Endothelial cell of umbilical vein (primary cell): Measurements from ENCODE around the gene IL36RN. TPM values are rescaled to one million over a fixed set of nuclear protein-coding genes. Genes with fewer than 3 reads are reported as not detected.

ENCODE experiments used
- BruUV-seq: library from RNA; stranded (reverse); fragments of 400-500 nt; replicated peaks from 2 replicates; lab custom pipeline; 2021; lab: Mats Ljungman, UMichigan
- CTCF ChIA-PET: fragments of 300-600, 350-600 bp; sonication (Branson Sonifier 250); formaldehyde crosslinking; loops from one replicate; lab custom pipeline; 2021; ENCODE audit warnings: antibody characterized with exemption, inconsistent platforms; lab: Charles Lee
- POLR2A ChIA-PET: fragments of 300-600, 350-600 bp; sonication (Branson Sonifier 250); formaldehyde crosslinking; loops from one replicate; lab custom pipeline; 2021; ENCODE audit warnings: antibody characterized with exemption, inconsistent platforms; lab: Charles Lee
- DNase-seq: peaks from one replicate; pipeline ENCODE4 v3.0.0-alpha.2; 2011; ENCODE audit warnings: low read depth, low spot score
- FAIRE-seq: peaks from 2 replicates; lab custom pipeline; 2011; peaks lifted over from hg19 to GRCh38; lab: Jason Lieb, UNC
- H2AFZ ChIP-seq: 2 replicates; pipeline ENCODE4 v1.6.0; 2012; ENCODE audit warnings: low read depth, low read length, control low read depth, inconsistent platforms
- H3K27ac ChIP-seq: 2 replicates; pipeline ENCODE4 v1.5.1; 2011; ENCODE audit warnings: low read depth, mild to moderate bottlenecking, control low read depth, low read length, moderate library complexity; ENCODE audit not compliant: insufficient read depth
- H3K27me3 ChIP-seq, 2 experiments: 2 replicates each; pipeline versions ENCODE4 v1.6.0 to v1.6.1; 2011; ENCODE audit warnings: low read length in 2 of 2, mixed read lengths in 1 of 2; ENCODE audit not compliant: control insufficient read depth in 2 of 2, insufficient read depth in 2 of 2
- H3K36me3 ChIP-seq, 2 experiments: 2 replicates in 1 of 2; 3 replicates in 1 of 2; pipeline ENCODE4 v1.5.1; 2011; ENCODE audit warnings: low read length in 2 of 2, mild to moderate bottlenecking in 1 of 2, moderate library complexity in 1 of 2; ENCODE audit not compliant: control insufficient read depth in 2 of 2, insufficient read depth in 2 of 2; ENCODE audit errors: extremely low read depth in 1 of 2
- H3K4me1 ChIP-seq: 3 replicates; pipeline ENCODE4 v1.5.1; 2011; ENCODE audit warnings: mild to moderate bottlenecking, low read length; ENCODE audit not compliant: control insufficient read depth, insufficient read depth; ENCODE audit errors: extremely low read depth
- H3K4me2 ChIP-seq: 2 replicates; pipeline ENCODE4 v1.6.1; 2011; ENCODE audit warnings: low read length, control low read depth, mixed read lengths; ENCODE audit not compliant: insufficient read depth
- H3K4me3 ChIP-seq, 3 experiments: fragments of 200-600 bp in 1 of 3; sonication (generic), shearing (Covaris generic) in 1 of 3; replicated peaks in 1 of 3; 2 replicates each; pipeline ENCODE4 v1.5.1; 2011 to 2016; ENCODE audit warnings: control low read depth in 3 of 3, low read length in 3 of 3, mild to moderate bottlenecking in 2 of 3, inconsistent platforms in 1 of 3, low read depth in 1 of 3, moderate library complexity in 1 of 3; ENCODE audit not compliant: insufficient read depth in 1 of 3
- H3K79me2 ChIP-seq: 2 replicates; pipeline ENCODE4 v1.6.0; 2012; ENCODE audit warnings: low read length, inconsistent platforms; ENCODE audit not compliant: control insufficient read depth, insufficient read depth
- H3K9ac ChIP-seq: replicated peaks from 2 replicates; pipeline ENCODE3; 2011; ENCODE audit warnings: low read length, control low read depth; ENCODE audit not compliant: insufficient read depth; ENCODE audit errors: extremely low read depth
- H3K9me1 ChIP-seq: replicated peaks from 3 replicates; pipeline ENCODE4 v1.6.0; 2011; ENCODE audit warnings: mild to moderate bottlenecking, low read length; ENCODE audit not compliant: control insufficient read depth, insufficient read depth; ENCODE audit errors: extremely low read depth
- H3K9me3 ChIP-seq: replicated peaks from 2 replicates; pipeline ENCODE4 v1.5.1; 2012; ENCODE audit warnings: low read length, inconsistent platforms; ENCODE audit not compliant: control insufficient read depth, insufficient read depth
- H4K20me1 ChIP-seq: replicated peaks from 2 replicates; pipeline ENCODE3; 2011; ENCODE audit warnings: mild to moderate bottlenecking, low read length; ENCODE audit not compliant: control insufficient read depth, insufficient read depth; ENCODE audit errors: extremely low read depth
- EZH2 ChIP-seq: IDR thresholded peaks from 2 replicates; pipeline ENCODE4 v1.6.1; 2012; ENCODE audit warnings: borderline replicate concordance, low read depth, mild to moderate bottlenecking, moderate library complexity, low read length, inconsistent platforms; ENCODE audit not compliant: severe bottlenecking
- FOS ChIP-seq: IDR thresholded peaks from 2 replicates; pipeline ENCODE4 v1.6.1; 2011; ENCODE audit warnings: mild to moderate bottlenecking, low read length, moderate library complexity, borderline replicate concordance; ENCODE audit not compliant: insufficient read depth
- GATA2 ChIP-seq: IDR thresholded peaks from 2 replicates; pipeline ENCODE4 v1.7.0; 2011; ENCODE audit warnings: low read depth, mild to moderate bottlenecking, moderate library complexity, mixed read lengths, low read length; ENCODE audit not compliant: insufficient read length, insufficient read depth
- JUN ChIP-seq: IDR thresholded peaks from 2 replicates; pipeline ENCODE4 v1.6.1; 2011; ENCODE audit warnings: borderline replicate concordance, low read depth; ENCODE audit not compliant: insufficient read length, insufficient read depth
- MYC ChIP-seq: IDR thresholded peaks from one replicate; pipeline ENCODE4 v1.6.1; 2011; ENCODE audit warnings: mild to moderate bottlenecking, low read depth, low read length
- POLR2A ChIP-seq: IDR thresholded peaks from 2 replicates; pipeline ENCODE4 v1.6.1; 2012; ENCODE audit warnings: low read depth, mild to moderate bottlenecking, control low read depth, low read length
- POLR2AphosphoS5 ChIP-seq: IDR thresholded peaks from 2 replicates; pipeline ENCODE4 v1.6.1; 2012; ENCODE audit warnings: low read depth, mild to moderate bottlenecking, control low read depth, low read length, moderate library complexity; ENCODE audit not compliant: insufficient read depth
- dilution Hi-C: fragments of 300-500 bp; cut with MboI; formaldehyde crosslinking; loops from one replicate; pipeline ENCODE4 v1.15.0; 2019; ENCODE audit warnings: low sequenced_read_pairs; ENCODE audit not compliant: extremely low pct_ligation_motif_present
- intact Hi-C: fragments of 100-400 bp; cut with micrococcal nuclease; formaldehyde crosslinking; loops from one replicate; pipeline ENCODE4 v1.10.0; 2022
- polyA plus RNA-seq, 4 experiments: library from polyadenylated mRNA; depleted of rRNA in 3 of 4; stranded (reverse) in 3 of 4; unstranded in 1 of 4; fragments of >200 nt; gene quantifications; 2 replicates each; pipeline versions ENCODE4 v1.2.1 to v1.2.3, GENCODE V29; 2011 to 2012; ENCODE audit warnings: missing spikeins in 1 of 4
- total RNA-seq: library from RNA; stranded (reverse); gene quantifications from 2 replicates; pipeline ENCODE4 v1.2.3, GENCODE V29; 2021
- TF ChIP-seq, protein P1 (sequence below): IDR thresholded peaks from 2 replicates; pipeline ENCODE4 v1.6.1; 2011; ENCODE audit not compliant: insufficient read depth, insufficient read length
- TF ChIP-seq, protein P2 (sequence below), 2 donors: IDR thresholded peaks; 1 replicate in 1 of 2; 2 replicates in 1 of 2; pipeline ENCODE4 v1.5.1; 2011; ENCODE audit warnings: low read length in 2 of 2, mild to moderate bottlenecking in 2 of 2, moderate library complexity in 2 of 2, control low read depth in 1 of 2, inconsistent platforms in 1 of 2, low read depth in 1 of 2; ENCODE audit not compliant: insufficient read depth in 1 of 2; ENCODE audit errors: extremely low read depth in 1 of 2

IL36RN gene
- total and polyA plus RNA-seq, 2 donors (not counting 3 experiments of a cell fraction or from before 2014, with no cell fraction given) = not detected

DNA sequence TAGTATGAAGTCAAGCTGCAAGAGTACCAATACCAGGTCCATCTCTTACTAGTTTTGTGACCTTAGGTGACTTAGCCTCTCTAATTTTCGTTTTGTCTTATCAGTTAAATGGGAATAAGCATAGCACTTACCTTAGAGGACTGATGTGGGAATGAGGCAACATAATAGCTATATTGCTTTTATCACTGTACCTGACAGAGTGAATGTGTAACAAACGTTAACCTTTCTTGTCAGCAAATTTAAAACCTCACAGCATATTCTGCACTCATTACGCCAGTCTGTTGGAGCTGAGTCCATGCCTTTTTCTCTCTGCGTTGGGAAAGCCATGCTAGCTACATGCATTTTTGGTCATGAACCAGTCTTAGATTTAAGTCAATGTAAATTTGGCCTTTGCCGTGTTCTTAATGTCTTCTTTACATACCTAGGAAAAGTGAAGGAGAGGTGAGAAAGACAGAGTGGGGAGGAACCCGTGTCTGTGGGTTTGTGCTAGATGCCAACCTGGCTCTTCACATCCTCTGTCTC lies 6.5 kb upstream of the IL36RN start, which contains the start of gene IL36B:
Gene IL36B, minus strand, starts transcription at position 472 of the 522 bp plus-strand sequence.
- DNase-seq = no peak
- H2AFZ ChIP-seq = no peak within 1 kb of the TSS
- TF ChIP-seq FOS = no peak
- no peak for TF ChIP-seq POLR2A
- TF ChIP-seq MYC = no peak
- TF ChIP-seq JUN = no peak
- no peak for TF ChIP-seq POLR2AphosphoS5
- TF ChIP-seq, protein P1, sequence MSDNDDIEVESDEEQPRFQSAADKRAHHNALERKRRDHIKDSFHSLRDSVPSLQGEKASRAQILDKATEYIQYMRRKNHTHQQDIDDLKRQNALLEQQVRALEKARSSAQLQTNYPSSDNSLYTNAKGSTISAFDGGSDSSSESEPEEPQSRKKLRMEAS = no peak
- TF ChIP-seq, protein P2, sequence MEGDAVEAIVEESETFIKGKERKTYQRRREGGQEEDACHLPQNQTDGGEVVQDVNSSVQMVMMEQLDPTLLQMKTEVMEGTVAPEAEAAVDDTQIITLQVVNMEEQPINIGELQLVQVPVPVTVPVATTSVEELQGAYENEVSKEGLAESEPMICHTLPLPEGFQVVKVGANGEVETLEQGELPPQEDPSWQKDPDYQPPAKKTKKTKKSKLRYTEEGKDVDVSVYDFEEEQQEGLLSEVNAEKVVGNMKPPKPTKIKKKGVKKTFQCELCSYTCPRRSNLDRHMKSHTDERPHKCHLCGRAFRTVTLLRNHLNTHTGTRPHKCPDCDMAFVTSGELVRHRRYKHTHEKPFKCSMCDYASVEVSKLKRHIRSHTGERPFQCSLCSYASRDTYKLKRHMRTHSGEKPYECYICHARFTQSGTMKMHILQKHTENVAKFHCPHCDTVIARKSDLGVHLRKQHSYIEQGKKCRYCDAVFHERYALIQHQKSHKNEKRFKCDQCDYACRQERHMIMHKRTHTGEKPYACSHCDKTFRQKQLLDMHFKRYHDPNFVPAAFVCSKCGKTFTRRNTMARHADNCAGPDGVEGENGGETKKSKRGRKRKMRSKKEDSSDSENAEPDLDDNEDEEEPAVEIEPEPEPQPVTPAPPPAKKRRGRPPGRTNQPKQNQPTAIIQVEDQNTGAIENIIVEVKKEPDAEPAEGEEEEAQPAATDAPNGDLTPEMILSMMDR (IDR thresholded peaks at IDR 0.05; ENCODE audit: extremely low read depth in 1 of 2, insufficient read depth in 1 of 2, low read depth in 1 of 2, low read length in 2 of 2) = no peak
- TF ChIP-seq GATA2 = no peak
- TF ChIP-seq EZH2 = no peak
- no peak for FAIRE-seq
- no peak within 1 kb of the TSS for H3K4me3 ChIP-seq
- no peaks in the 10 kb centered on the region for H3K79me2 ChIP-seq
- dilution Hi-C loops (no loop called here), intact Hi-C loops (no loop called here)
- no peak within 1 kb of the TSS for H3K27ac ChIP-seq
- no peaks in the 10 kb centered on the region for H4K20me1 ChIP-seq
- no peaks in the 10 kb centered on the region for H3K27me3 ChIP-seq
- no peaks in the 10 kb centered on the region for H3K36me3 ChIP-seq
- H3K4me2 ChIP-seq = no peak within 1 kb of the TSS
- no TSS peak for BruUV-seq
- no peaks in the 10 kb centered on the region for H3K9me1 ChIP-seq
- no peaks in the 10 kb centered on the region for H3K9me3 ChIP-seq
- POLR2A ChIA-PET = no interaction called here
- H3K9ac ChIP-seq = no peak within 1 kb of the TSS
- CTCF ChIA-PET = no interaction called here
- H3K4me1 ChIP-seq = no peaks in the 10 kb centered on the region
